ENCODE results near the gene EFHD2.

DNA sequence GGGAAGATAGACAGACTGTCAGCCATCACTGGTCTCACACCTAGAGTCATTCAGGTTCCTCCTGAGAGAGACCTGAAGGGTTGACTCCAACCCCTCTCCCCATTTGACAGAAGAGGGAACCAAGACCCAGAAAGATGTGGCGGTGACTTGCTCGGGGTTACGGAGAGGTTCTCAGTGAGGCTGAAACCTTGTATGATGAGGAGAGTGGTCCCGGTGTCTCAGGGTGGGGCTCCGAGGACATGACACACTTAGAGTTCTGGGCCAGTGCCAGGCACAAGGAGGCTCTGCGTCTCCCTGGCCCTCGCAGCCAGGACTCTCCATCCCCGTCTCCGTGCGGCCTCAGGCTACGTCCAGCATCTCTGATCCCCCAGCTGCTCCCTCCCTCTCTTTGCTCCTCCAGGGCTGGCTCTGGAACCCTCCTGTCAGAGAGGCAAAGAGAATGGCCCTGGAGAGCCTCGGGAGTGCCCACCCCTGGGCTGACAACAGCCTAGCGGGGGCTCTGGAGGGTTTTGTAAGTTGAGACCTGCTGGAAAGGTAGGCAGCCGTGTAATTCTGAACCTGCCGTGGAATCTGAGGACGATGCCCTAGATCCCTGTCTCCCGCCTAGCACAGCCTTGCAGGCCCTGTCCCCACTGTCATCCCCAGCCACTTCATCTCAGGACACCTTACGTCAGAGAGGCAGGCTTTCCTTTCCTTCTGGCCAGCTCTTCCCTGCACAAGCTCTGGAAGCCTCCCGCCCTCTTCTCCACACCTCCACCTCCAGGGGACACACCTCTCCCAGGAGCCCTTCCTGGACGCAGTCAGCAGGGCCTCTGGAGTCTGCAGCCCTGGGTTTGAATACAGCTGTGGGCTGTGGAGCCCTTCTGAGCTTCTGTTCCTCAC, 4.1 kb downstream of the EFHD2 start:
- TF ChIP-seq, protein P1, sequence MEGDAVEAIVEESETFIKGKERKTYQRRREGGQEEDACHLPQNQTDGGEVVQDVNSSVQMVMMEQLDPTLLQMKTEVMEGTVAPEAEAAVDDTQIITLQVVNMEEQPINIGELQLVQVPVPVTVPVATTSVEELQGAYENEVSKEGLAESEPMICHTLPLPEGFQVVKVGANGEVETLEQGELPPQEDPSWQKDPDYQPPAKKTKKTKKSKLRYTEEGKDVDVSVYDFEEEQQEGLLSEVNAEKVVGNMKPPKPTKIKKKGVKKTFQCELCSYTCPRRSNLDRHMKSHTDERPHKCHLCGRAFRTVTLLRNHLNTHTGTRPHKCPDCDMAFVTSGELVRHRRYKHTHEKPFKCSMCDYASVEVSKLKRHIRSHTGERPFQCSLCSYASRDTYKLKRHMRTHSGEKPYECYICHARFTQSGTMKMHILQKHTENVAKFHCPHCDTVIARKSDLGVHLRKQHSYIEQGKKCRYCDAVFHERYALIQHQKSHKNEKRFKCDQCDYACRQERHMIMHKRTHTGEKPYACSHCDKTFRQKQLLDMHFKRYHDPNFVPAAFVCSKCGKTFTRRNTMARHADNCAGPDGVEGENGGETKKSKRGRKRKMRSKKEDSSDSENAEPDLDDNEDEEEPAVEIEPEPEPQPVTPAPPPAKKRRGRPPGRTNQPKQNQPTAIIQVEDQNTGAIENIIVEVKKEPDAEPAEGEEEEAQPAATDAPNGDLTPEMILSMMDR (conservative IDR thresholded peaks at IDR 0.05 in 1 of 2, IDR thresholded peaks at IDR 0.05 in 1 of 2; ENCODE audit: low read depth in 1 of 2, low read length in 2 of 2), result no peak
- TF ChIP-seq EZH2 (IDR thresholded peaks at IDR 0.05; ENCODE audit: low read length, missing control alignments), result no peak

Data from fibroblast of lung (primary cell).